22Rv1 (cell line): ENCODE data around the gene NEUROG3.

Source experiments
- CTCF ChIP-seq: fragments of 450-650 bp; IDR thresholded peaks from 2 replicates; pipeline ENCODE4 v1.5.1; 2017; ENCODE audit warnings: mild to moderate bottlenecking
- ZFX ChIP-seq: fragments of 450-650 bp; IDR thresholded peaks from 2 replicates; pipeline ENCODE4 v1.6.1; 2017; ENCODE audit warnings: antibody characterized with exemption, borderline replicate concordance

- TF ChIP-seq CTCF (no peak), ZFX (no peak)
Observed at GRCh38 chr10:69600761-69601330, 27.6 kb upstream of the NEUROG3 start.
